ENCODE measurements around the gene DLG3.
"Not testable (repeated sequence)": the region's sequence is repeated elsewhere in the genome, so short reads cannot be mapped to it uniquely, and the experiment has no call there.

Gene DLG3

GRCh38 chrX:70476934-70477733, 32.5 kb downstream of the DLG3 start:
- DNase-seq (ENCODE audit: low read depth) = no peak

GRCh38 chrX:70477734-70478075, 33.1 kb downstream of the DLG3 start:
- no peak for DNase-seq (ENCODE audit: low read depth)

- DNase-seq (ENCODE audit: low read depth) = no peak
These were observed 34.1 kb downstream of the DLG3 start for GRCh38 chrX:70478526-70479245.

- no peak for DNase-seq (ENCODE audit: low read depth)
These were observed 34.7 kb downstream of the DLG3 start for GRCh38 chrX:70479247-70479921.

GRCh38 chrX:70479922-70480659, 35.5 kb downstream of the DLG3 start:
- no peak for DNase-seq (ENCODE audit: low read depth)

GRCh38 chrX:70480660-70481018, 36.0 kb downstream of the DLG3 start:
- no peak for DNase-seq (ENCODE audit: low read depth)

GRCh38 chrX:70481471-70482270, 37.0 kb downstream of the DLG3 start:
- DNase-seq (ENCODE audit: low read depth) = no peak

GRCh38 chrX:70482300-70482699, 37.7 kb downstream of the DLG3 start:
- DNase-seq (ENCODE audit: low read depth) = no peak

- DNase-seq (ENCODE audit: low read depth) = no peak
These were observed 40.8 kb downstream of the DLG3 start for GRCh38 chrX:70485466-70485865.

- no peak for DNase-seq (ENCODE audit: low read depth)
These were observed 44.2 kb downstream of the DLG3 start for GRCh38 chrX:70488856-70489255.

GRCh38 chrX:70494441-70494840, 49.8 kb downstream of the DLG3 start:
- DNase-seq (ENCODE audit: low read depth) = no peak

GRCh38 chrX:70496491-70496890, 51.9 kb downstream of the DLG3 start:
- DNase-seq (ENCODE audit: low read depth) = no peak

GRCh38 chrX:70497026-70497425, 52.4 kb downstream of the DLG3 start:
- no peak for DNase-seq (ENCODE audit: low read depth)

- DNase-seq (ENCODE audit: low read depth) = no peak
These were observed 53.5 kb downstream of the DLG3 start for GRCh38 chrX:70498129-70498528.

GRCh38 chrX:70500826-70501225, 56.2 kb downstream of the DLG3 start:
- no peak for DNase-seq (ENCODE audit: low read depth)

- no peak for DNase-seq (ENCODE audit: low read depth)
These were observed 60.3 kb downstream of the DLG3 start for GRCh38 chrX:70504772-70505450.

GRCh38 chrX:70505451-70505841, 60.8 kb downstream of the DLG3 start:
- no peak for DNase-seq (ENCODE audit: low read depth)

- DNase-seq (ENCODE audit: low read depth) = no peak
These were observed 63.8 kb downstream of the DLG3 start for GRCh38 chrX:70508296-70508911.

GRCh38 chrX:70509078-70509477, 64.4 kb downstream of the DLG3 start:
- no peak for DNase-seq (ENCODE audit: low read depth)

GRCh38 chrX:70515270-70515669, 70.6 kb downstream of the DLG3 start:
- not testable (repeated sequence) for DNase-seq (ENCODE audit: low read depth)

GRCh38 chrX:70515692-70516091, 71.1 kb downstream of the DLG3 start:
- DNase-seq (ENCODE audit: low read depth) = not testable (repeated sequence)

All from stimulated activated CD8-positive, alpha-beta memory T cell treated with anti-CD3 and anti-CD28 coated beads, Interleukin-4, amount 100 ng/mL, for 24 hours (primary cell).